Endodermal cell (in vitro differentiated cells): Measurements from ENCODE around the gene PPFIBP2. TPM values are rescaled to one million over a fixed set of nuclear protein-coding genes. Genes with fewer than 3 reads are reported as not detected.

Experiments used
- DNase-seq: peaks from one replicate; pipeline ENCODE4 v3.0.0-alpha.2; 2017
- H3K27ac ChIP-seq: 2 replicates; pipeline ENCODE4 v1.5.1; 2013; ENCODE audit warnings: mild to moderate bottlenecking, low read depth, low read length, moderate library complexity
- H3K27me3 ChIP-seq: 2 replicates; pipeline ENCODE4 v1.6.1; 2013; ENCODE audit warnings: mild to moderate bottlenecking, low read length, moderate library complexity; ENCODE audit not compliant: insufficient read depth, control insufficient read depth, poor library complexity, severe bottlenecking
- H3K36me3 ChIP-seq: 2 replicates; pipeline ENCODE4 v1.7.0; 2013; ENCODE audit warnings: mild to moderate bottlenecking, low read length, moderate library complexity; ENCODE audit not compliant: control insufficient read depth, insufficient read depth
- H3K4me1 ChIP-seq: one replicate; pipeline ENCODE4 v1.7.0; 2013; ENCODE audit warnings: low read length; ENCODE audit not compliant: control insufficient read depth, insufficient read depth
- H3K4me3 ChIP-seq: 2 replicates; pipeline ENCODE4 v1.5.1; 2013; ENCODE audit warnings: mild to moderate bottlenecking, low read length, moderate library complexity
- H3K9ac ChIP-seq: 2 replicates; pipeline ENCODE4 v1.6.1; 2013; ENCODE audit warnings: mild to moderate bottlenecking, low read length, moderate library complexity; ENCODE audit not compliant: poor library complexity, severe bottlenecking; ENCODE audit errors: extremely low read depth
- H3K9me3 ChIP-seq: 2 replicates; pipeline ENCODE4 v1.6.1; 2013; ENCODE audit warnings: mild to moderate bottlenecking, low read length, moderate library complexity; ENCODE audit not compliant: control insufficient read depth
- H3K27ac Mint-ChIP-seq: 2 replicates; pipeline ENCODE4 v1.8.0; 2020; ENCODE audit warnings: mixed read lengths
- H3K27me3 Mint-ChIP-seq: 2 replicates; pipeline ENCODE4 v1.8.0; 2021; ENCODE audit warnings: mild to moderate bottlenecking, mixed read lengths; ENCODE audit not compliant: insufficient read depth
- H3K36me3 Mint-ChIP-seq: 2 replicates; pipeline ENCODE4 v1.8.0; 2020; ENCODE audit warnings: low read depth, mixed read lengths
- H3K4me1 Mint-ChIP-seq: 2 replicates; pipeline ENCODE4 v1.8.0; 2020; ENCODE audit warnings: mixed read lengths
- H3K4me3 Mint-ChIP-seq: 2 replicates; pipeline ENCODE4 v1.8.0; 2020; ENCODE audit warnings: mild to moderate bottlenecking, moderate library complexity, mixed read lengths
- H3K9me3 Mint-ChIP-seq: 2 replicates; pipeline ENCODE4 v1.8.0; 2020; ENCODE audit warnings: mild to moderate bottlenecking, mixed read lengths
- WGBS, 2 experiments: methylation state at CpG; one replicate each; pipeline versions ENCODE4 v1.1.5 to v1.1.7; 2013; ENCODE audit warnings: missing lambda C conversion rate in 2 of 2, mixed read lengths in 1 of 2; ENCODE audit not compliant: insufficient coverage in 1 of 2, insufficient read length in 1 of 2; 5-methylcytosine and 5-hydroxymethylcytosine counted together
- total RNA-seq, 2 donors: library from RNA; stranded (reverse); fragmentation: NEBNext Ultra II Directional in 1 of 2; extraction: Animal tissue kit (Norgen Biotek cat#: 25700) in 1 of 2; gene quantifications; 2 replicates in 1 of 2; 3 replicates in 1 of 2; pipeline ENCODE4 v1.2.1, GENCODE V29; 2021
- TF ChIP-seq, protein P1 (sequence below): fragments of 200-600 bp; sonication (generic); conservative IDR thresholded peaks from 2 replicates; pipeline ENCODE4 v1.5.0; 2021; ENCODE audit warnings: antibody characterized with exemption, mild to moderate bottlenecking

PPFIBP2 gene
- total RNA-seq, 2 donors from 2014 or later, result 149 to 195 TPM

DNA sequence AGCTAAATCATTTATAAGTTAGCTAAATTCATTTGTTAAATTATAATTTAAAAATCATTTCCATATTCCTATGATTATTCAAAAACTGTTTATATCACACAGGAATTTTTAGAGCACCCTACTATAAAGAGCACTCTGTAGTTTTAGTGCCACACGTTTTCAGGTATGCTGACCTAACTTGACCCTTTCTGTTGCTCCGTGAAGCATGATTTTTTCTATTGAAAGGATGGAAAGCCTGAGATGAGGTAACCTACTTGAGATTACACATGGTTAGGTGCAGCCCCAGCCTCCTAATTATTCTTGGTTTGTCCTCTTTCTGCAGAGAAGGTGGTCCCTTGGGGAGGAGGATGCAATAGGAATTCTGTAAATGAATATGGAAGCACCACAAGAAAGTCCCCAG is 72.6 kb downstream of the PPFIBP2 start:
- no peaks in the 10 kb centered on the region for H3K27me3 Mint-ChIP-seq
- H3K4me1 Mint-ChIP-seq, result peaks cover 11% of the 10 kb centered on the region
- TF ChIP-seq, protein P1, sequence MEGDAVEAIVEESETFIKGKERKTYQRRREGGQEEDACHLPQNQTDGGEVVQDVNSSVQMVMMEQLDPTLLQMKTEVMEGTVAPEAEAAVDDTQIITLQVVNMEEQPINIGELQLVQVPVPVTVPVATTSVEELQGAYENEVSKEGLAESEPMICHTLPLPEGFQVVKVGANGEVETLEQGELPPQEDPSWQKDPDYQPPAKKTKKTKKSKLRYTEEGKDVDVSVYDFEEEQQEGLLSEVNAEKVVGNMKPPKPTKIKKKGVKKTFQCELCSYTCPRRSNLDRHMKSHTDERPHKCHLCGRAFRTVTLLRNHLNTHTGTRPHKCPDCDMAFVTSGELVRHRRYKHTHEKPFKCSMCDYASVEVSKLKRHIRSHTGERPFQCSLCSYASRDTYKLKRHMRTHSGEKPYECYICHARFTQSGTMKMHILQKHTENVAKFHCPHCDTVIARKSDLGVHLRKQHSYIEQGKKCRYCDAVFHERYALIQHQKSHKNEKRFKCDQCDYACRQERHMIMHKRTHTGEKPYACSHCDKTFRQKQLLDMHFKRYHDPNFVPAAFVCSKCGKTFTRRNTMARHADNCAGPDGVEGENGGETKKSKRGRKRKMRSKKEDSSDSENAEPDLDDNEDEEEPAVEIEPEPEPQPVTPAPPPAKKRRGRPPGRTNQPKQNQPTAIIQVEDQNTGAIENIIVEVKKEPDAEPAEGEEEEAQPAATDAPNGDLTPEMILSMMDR, result no peak
- Histone ChIP-seq H3K9ac (no peak overlapping the region), H3K9me3 (no peaks in the 10 kb centered on the region), H3K27ac (no peak overlapping the region), H3K4me1 (no peaks in the 10 kb centered on the region), H3K27me3 (no peaks in the 10 kb centered on the region), H3K4me3 (no peak overlapping the region), H3K36me3 (peaks cover 17% of the 10 kb centered on the region)
- H3K9me3 Mint-ChIP-seq, result no peaks in the 10 kb centered on the region
- peaks cover 6% of the 10 kb centered on the region for H3K36me3 Mint-ChIP-seq
- no peak overlapping the region for H3K27ac Mint-ChIP-seq
- DNase-seq, result no peak
- no peak overlapping the region for H3K4me3 Mint-ChIP-seq
- 88 to 93% methylated on average over 2 of the region's 2 CpGs for WGBS, 2 experiments

DNA sequence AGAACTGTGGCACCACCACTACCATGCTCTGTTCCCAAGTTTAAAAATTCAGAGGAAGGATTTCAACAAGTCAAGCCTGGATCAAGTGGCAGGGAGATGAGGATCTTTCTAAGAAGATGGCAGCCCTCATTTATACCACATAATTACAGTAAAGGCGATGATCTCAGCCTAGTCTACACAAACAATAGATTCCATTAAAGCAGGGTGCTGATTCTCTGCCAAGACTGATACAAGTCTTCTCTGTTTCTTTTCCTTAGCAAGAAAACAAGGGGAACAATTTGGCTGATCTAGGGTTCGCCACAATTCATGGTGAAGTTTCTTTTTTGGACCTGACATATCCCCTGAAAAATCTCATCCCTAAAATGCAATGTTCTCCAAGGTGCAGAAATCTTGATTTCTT is 73.9 kb downstream of the PPFIBP2 start:
- Mint-ChIP-seq H3K9me3 (no peaks in the 10 kb centered on the region), H3K27ac (no peak overlapping the region), H3K4me3 (no peak overlapping the region), H3K36me3 (peaks cover 6% of the 10 kb centered on the region), H3K4me1 (peaks cover 6% of the 10 kb centered on the region), H3K27me3 (no peaks in the 10 kb centered on the region)
- Histone ChIP-seq H3K36me3 (peaks cover 17% of the 10 kb centered on the region), H3K4me1 (no peaks in the 10 kb centered on the region), H3K9ac (no peak overlapping the region), H3K9me3 (no peaks in the 10 kb centered on the region), H3K27me3 (no peaks in the 10 kb centered on the region), H3K27ac (no peak overlapping the region), H3K4me3 (no peak overlapping the region)
- TF ChIP-seq, protein P1, result no peak
- DNase-seq, result no peak
- 84 to 100% methylated on average over 1 to 2 of the region's 2 CpGs for WGBS, 2 experiments

DNA sequence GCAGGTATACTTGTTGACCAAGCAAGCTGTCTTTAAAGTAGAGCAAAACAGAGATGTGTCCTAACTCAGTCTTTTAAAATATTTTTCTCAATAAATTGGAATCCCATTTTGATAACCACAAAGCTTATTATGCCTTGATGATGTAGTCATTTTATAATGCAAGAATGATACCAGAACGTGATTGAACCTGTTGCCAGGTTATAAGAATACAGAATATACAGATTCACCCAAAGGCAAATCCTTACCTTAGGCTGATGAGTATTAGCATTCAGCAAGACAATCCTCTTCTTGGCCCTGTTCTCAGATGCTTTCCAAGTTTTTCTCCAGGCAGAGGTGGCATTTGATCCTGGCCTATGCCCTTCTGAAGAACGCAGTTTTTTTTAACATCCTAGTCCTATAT is 76.1 kb downstream of the PPFIBP2 start:
- TF ChIP-seq, protein P1, result no peak
- Mint-ChIP-seq H3K9me3 (no peaks in the 10 kb centered on the region), H3K27me3 (no peaks in the 10 kb centered on the region), H3K4me1 (peaks cover 7% of the 10 kb centered on the region), H3K4me3 (no peak overlapping the region), H3K27ac (no peak overlapping the region), H3K36me3 (peaks cover 7% of the 10 kb centered on the region)
- Histone ChIP-seq H3K27ac (no peak overlapping the region), H3K36me3 (peaks cover 14% of the 10 kb centered on the region), H3K4me1 (no peaks in the 10 kb centered on the region), H3K27me3 (no peaks in the 10 kb centered on the region), H3K9me3 (no peaks in the 10 kb centered on the region), H3K9ac (no peak overlapping the region), H3K4me3 (no peak overlapping the region)
- DNase-seq, result no peak
- WGBS, 2 experiments, result 92 to 100% methylated on average over 2 of the region's 2 CpGs
